GM19455 (cell line): Measurements from ENCODE around the gene PRSS1.
A peak's percentile ranks its signal among the peaks of the same experiment; 100 is the strongest.

Experiments used
- ATAC-seq: cut with Tn5 transposase; IDR thresholded peaks from one replicate; pipeline ENCODE4 v1.9.1; 2021; ENCODE audit not compliant: unreplicated experiment

The PRSS1 gene

GRCh38 chr7:142792593-142792992 lies 43.3 kb downstream of the PRSS1 start:
- ATAC-seq, result no peak

- no peak for ATAC-seq
Measured at GRCh38 chr7:142793156-142793555, 43.9 kb downstream of the PRSS1 start.

DNA sequence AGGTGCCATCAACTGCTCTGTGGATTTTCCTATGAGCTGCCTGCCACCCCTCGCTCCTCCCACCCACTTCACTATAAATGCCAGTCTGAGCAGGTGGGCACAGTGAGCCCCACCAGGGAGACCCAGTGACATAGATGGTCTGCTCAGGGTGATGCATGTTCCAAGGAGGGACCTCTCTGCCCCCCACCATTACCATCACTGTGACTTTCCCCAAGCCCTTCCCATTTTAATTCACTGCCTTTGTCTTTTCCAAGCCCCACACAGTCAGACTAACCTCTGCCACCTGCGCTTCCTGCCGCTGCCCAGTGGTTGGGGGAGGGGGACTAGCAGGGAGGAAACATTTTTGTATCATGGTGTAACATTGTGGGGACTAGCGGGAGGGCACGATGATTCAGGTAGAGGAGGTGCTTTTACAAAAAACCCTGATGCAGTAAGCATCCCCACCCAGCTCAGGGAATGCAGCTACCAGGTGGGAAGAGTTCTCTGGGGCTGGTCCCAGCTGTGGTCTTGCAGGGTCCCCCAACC lies 46.1 kb downstream of the PRSS1 start:
- ATAC-seq, result no peak

DNA sequence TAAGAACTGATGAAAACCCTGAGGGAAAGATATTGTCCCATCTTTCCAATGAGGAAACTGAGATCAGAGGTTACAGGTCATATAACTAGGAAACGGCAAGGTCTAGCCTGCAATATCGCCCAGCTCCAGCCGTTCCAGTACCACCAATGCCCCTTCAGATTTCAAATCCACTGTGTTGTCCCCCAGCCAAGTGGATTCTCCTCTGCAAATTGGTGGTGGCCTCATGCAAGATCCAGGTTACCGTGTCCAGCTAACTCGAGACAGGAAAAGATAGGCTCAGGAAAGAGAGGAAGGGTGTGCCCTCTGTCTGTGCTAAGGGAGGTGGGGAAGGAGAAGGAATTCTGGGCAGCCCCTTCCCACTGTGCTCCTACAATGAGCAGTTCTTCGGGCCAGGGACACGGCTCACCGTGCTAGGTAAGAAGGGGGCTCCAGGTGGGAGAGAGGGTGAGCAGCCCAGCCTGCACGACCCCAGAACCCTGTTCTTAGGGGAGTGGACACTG lies 46.8 kb downstream of the PRSS1 start:
- no peak for ATAC-seq

DNA sequence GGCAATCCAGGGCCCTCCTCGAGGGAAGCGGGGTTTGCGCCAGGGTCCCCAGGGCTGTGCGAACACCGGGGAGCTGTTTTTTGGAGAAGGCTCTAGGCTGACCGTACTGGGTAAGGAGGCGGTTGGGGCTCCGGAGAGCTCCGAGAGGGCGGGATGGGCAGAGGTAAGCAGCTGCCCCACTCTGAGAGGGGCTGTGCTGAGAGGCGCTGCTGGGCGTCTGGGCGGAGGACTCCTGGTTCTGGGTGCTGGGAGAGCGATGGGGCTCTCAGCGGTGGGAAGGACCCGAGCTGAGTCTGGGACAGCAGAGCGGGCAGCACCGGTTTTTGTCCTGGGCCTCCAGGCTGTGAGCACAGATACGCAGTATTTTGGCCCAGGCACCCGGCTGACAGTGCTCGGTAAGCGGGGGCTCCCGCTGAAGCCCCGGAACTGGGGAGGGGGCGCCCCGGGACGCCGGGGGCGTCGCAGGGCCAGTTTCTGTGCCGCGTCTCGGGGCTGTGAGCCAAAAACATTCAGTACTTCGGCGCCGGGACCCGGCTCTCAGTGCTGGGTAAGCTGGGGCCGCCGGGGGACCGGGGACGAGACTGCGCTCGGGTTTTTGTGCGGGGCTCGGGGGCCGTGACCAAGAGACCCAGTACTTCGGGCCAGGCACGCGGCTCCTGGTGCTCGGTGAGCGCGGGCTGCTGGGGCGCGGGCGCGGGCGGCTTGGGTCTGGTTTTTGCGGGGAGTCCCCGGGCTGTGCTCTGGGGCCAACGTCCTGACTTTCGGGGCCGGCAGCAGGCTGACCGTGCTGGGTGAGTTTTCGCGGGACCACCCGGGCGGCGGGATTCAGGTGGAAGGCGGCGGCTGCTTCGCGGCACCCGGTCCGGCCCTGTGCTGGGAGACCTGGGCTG lies 47.5 kb downstream of the PRSS1 start:
- ATAC-seq, result peak; percentile 49

DNA sequence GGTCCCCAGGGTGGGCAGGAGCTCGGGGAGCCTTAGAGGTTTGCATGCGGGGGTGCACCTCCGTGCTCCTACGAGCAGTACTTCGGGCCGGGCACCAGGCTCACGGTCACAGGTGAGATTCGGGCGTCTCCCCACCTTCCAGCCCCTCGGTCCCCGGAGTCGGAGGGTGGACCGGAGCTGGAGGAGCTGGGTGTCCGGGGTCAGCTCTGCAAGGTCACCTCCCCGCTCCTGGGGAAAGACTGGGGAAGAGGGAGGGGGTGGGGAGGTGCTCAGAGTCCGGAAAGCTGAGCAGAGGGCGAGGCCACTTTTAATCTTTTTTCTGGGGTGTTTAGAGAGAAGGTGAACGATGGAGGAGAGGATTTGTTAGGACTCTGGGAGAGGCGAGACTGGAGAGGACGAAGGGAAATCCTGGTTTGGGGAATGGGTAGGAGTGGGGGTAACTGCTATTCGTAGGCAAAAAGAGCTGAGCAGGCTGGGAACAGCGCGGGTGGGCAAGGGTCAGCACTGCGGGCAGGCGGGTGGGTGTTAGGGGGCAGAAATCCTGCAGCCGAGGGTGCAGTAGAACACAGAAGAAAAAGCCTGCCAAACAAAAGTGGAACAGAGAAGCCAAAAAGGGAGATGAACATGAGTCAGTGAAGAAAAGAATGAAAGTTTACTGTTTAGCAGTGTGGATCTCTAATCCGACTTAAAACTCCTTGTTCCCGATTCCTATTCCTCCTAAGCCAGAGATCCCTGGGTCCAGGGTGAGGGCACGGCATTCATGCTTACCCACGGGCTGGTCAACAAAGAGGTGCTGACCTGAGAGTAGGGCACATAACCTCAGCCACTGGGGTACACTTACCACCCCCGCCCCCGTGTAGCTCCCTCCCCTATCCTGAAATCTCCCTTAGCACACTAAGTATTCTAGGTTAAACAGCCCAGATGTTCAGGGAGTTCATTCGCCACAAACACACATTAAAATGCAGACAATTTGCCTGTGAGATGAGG lies 48.4 kb downstream of the PRSS1 start:
- peak; percentile 35 for ATAC-seq

- no peak for ATAC-seq
Measured at GRCh38 chr7:142798451-142799436, 49.5 kb downstream of the PRSS1 start.

DNA sequence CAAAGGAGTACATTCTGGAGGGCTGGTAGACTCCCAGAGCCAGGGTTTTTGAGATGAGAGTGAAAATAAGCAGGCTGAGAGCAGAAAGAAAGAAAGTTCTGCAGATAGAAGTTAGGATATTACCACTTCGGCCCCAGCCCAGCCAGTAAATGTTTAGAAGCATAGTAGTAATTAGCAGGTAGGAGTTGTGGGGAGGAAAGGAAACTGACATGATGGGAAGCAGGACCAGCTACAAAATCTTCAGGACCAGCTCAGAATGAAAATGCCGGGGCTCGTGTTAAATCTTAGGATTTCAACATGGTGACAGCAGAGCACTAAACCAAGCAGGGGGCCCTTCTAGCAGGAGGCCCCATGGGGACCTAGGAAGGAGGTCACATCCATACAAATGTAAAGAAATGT lies 50.2 kb downstream of the PRSS1 start:
- ATAC-seq, result no peak

GRCh38 chr7:142800088-142800487 lies 50.8 kb downstream of the PRSS1 start:
- ATAC-seq, result no peak

GRCh38 chr7:142800699-142801260 lies 51.5 kb downstream of the PRSS1 start:
- ATAC-seq, result no peak

DNA sequence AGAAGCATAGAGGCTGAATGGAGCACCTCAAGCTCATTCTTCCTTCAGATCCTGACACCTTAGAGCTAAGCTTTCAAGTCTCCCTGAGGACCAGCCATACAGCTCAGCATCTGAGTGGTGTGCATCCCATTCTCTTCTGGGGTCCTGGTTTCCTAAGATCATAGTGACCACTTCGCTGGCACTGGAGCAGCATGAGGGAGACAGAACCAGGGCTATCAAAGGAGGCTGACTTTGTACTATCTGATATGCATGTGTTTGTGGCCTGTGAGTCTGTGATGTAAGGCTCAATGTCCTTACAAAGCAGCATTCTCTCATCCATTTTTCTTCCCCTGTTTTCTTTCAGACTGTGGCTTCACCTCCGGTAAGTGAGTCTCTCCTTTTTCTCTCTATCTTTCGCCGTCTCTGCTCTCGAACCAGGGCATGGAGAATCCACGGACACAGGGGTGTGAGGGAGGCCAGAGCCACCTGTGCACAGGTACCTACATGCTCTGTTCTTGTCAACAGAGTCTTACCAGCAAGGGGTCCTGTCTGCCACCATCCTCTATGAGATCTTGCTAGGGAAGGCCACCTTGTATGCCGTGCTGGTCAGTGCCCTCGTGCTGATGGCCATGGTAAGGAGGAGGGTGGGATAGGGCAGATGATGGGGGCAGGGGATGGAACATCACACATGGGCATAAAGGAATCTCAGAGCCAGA lies 52.5 kb downstream of the PRSS1 start:
- ATAC-seq, result no peak

- ATAC-seq, result no peak
Measured at GRCh38 chr7:142802301-142802700, 53.0 kb downstream of the PRSS1 start.
